Measurements from ENCODE around the gene MTFMT.

MTFMT gene

DNA sequence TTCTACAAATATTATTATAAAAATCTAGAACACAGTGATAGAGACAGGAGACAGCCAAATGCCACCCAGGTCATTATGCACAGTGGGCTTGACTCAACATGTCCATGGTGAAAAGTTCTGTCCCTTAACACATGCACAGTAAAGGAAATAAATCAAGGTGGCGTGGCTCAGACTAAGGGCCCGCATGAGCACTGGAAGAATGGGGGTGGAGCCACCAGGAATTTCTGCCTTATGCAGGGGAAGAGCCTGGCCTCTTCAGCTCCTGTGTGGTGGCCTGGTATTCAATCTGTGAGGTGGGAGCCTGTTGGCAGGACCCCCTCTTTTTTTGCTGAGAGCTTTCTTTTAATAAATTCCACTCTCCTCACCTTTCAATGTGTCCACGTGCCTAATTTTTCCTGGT is 22.6 kb downstream of the MTFMT start:
- Histone ChIP-seq H3K9ac (ENCODE audit: low read depth, low read length) (no peak overlapping the region), H3K36me3 (ENCODE audit: control insufficient read depth, insufficient read depth, low read length) (peaks cover 29% of the 10 kb centered on the region), H3K4me1 (ENCODE audit: control insufficient read depth, insufficient read depth, low read length) (peaks cover 3% of the 10 kb centered on the region; the same call in 1 of the 2 replicates), H3K4me3 (ENCODE audit: low read depth, low read length) (no peak overlapping the region), H3K27me3 (ENCODE audit: control insufficient read depth, insufficient read depth, low read length) (no peaks in the 10 kb centered on the region), H3K9me3 (ENCODE audit: control insufficient read depth, insufficient read depth, low read length) (no peaks in the 10 kb centered on the region; the same call in 1 of the 2 replicates), H3K27ac (ENCODE audit: low read depth, low read length) (no peak overlapping the region)

DNA sequence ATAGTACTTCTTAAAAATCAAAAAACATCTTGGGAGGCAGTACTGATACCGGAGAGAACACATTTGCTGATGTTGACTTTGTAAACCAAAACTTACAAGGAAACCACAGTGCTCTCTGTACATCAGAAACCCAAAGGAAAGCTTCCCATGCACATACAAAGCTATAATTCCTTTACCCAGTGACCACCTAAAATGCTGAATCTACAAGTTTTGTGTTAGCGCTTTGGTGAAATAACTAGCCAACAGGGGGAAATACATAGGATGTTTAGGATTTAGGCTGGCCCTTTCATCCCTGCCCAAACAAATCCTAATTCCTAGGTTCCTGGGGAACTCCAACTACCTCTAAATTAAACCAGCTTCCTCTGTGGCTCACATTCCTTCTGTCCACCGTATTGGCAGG is 24.4 kb downstream of the MTFMT start:
- Histone ChIP-seq H3K36me3 (ENCODE audit: control insufficient read depth, insufficient read depth, low read length) (peaks cover 19% of the 10 kb centered on the region), H3K9me3 (ENCODE audit: control insufficient read depth, insufficient read depth, low read length) (no peaks in the 10 kb centered on the region; the same call in 1 of the 2 replicates), H3K27me3 (ENCODE audit: control insufficient read depth, insufficient read depth, low read length) (no peaks in the 10 kb centered on the region), H3K4me3 (ENCODE audit: low read depth, low read length) (no peak overlapping the region), H3K4me1 (ENCODE audit: control insufficient read depth, insufficient read depth, low read length) (peaks cover 3% of the 10 kb centered on the region; the same call in 1 of the 2 replicates), H3K27ac (ENCODE audit: low read depth, low read length) (no peak overlapping the region), H3K9ac (ENCODE audit: low read depth, low read length) (no peak overlapping the region)

DNA sequence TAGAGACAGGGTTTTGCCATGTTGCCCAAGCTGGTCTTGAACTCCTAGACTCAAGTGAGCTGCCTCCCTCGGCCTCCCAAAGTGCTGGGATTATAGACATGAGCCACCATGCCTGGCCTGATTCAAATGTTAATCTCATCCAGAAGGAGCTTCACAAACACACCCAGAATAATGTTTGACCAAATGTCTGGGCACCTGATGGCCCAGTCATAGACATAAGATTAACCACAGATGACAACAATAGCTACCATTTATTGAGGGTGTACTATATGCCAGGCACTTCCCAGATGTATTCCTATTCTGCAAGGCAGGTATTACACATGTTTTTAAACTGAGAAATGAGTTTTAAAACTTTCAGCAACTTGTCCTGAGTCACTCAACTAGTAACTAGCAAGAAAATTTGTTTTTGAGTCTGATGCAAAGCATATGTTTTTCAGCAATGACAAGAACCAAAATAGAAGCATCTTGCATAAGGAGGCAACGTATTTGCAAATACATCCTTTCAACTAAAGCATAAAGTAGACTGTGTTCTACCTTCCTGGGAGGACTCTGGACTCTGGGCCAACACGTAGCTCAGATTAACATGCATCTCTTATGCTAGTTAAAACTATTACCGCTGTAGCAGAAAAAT is 31.6 kb downstream of the MTFMT start:
- no peak overlapping the region for H3K9ac ChIP-seq (ENCODE audit: low read depth, low read length)
- H3K27me3 ChIP-seq (ENCODE audit: control insufficient read depth, insufficient read depth, low read length): no peaks in the 10 kb centered on the region
- H3K9me3 ChIP-seq (ENCODE audit: control insufficient read depth, insufficient read depth, low read length): no peaks in the 10 kb centered on the region
- H3K4me3 ChIP-seq (ENCODE audit: low read depth, low read length): no peak overlapping the region
- peaks cover 3% of the 10 kb centered on the region for H3K36me3 ChIP-seq (ENCODE audit: control insufficient read depth, insufficient read depth, low read length)
- no peak overlapping the region for H3K27ac ChIP-seq (ENCODE audit: low read depth, low read length)
- no peaks in the 10 kb centered on the region for H3K4me1 ChIP-seq (ENCODE audit: control insufficient read depth, insufficient read depth, low read length)

DNA sequence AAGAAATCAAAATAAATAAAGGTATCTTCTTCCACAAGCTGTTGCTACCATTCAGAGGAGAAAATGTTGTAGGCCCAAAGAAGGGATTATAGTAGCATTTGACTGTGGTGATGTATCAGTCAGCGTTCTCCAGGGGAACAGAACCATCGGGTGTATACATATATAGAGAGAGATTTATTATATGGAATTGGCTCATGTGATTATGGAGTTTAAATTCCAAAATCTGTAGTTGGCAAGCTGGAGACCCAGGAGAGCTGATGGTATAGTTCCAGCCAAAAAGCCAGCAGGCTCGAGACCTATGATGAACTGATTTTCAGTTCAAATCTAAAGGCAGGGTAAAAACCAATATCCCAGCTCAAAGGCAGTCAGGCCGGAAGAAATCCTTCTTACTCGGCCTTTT is 32.4 kb downstream of the MTFMT start:
- Histone ChIP-seq H3K36me3 (ENCODE audit: control insufficient read depth, insufficient read depth, low read length) (peaks cover 3% of the 10 kb centered on the region; the same call in 1 of the 2 replicates), H3K4me3 (ENCODE audit: low read depth, low read length) (no peak overlapping the region), H3K9me3 (ENCODE audit: control insufficient read depth, insufficient read depth, low read length) (no peaks in the 10 kb centered on the region), H3K9ac (ENCODE audit: low read depth, low read length) (no peak overlapping the region), H3K27ac (ENCODE audit: low read depth, low read length) (no peak overlapping the region), H3K27me3 (ENCODE audit: control insufficient read depth, insufficient read depth, low read length) (no peaks in the 10 kb centered on the region), H3K4me1 (ENCODE audit: control insufficient read depth, insufficient read depth, low read length) (no peaks in the 10 kb centered on the region)

- Histone ChIP-seq H3K4me3 (ENCODE audit: low read depth, low read length) (no peak overlapping the region), H3K9ac (ENCODE audit: low read depth, low read length) (no peak overlapping the region), H3K27me3 (ENCODE audit: control insufficient read depth, insufficient read depth, low read length) (no peaks in the 10 kb centered on the region), H3K36me3 (ENCODE audit: control insufficient read depth, insufficient read depth, low read length) (no peaks in the 10 kb centered on the region), H3K9me3 (ENCODE audit: control insufficient read depth, insufficient read depth, low read length) (no peaks in the 10 kb centered on the region), H3K4me1 (ENCODE audit: control insufficient read depth, insufficient read depth, low read length) (peaks cover 7% of the 10 kb centered on the region; the same call in 1 of the 2 replicates), H3K27ac (ENCODE audit: low read depth, low read length) (no peak overlapping the region)
Measured at GRCh38 chr15:64993290-64993689, 36.1 kb downstream of the MTFMT start.

DNA sequence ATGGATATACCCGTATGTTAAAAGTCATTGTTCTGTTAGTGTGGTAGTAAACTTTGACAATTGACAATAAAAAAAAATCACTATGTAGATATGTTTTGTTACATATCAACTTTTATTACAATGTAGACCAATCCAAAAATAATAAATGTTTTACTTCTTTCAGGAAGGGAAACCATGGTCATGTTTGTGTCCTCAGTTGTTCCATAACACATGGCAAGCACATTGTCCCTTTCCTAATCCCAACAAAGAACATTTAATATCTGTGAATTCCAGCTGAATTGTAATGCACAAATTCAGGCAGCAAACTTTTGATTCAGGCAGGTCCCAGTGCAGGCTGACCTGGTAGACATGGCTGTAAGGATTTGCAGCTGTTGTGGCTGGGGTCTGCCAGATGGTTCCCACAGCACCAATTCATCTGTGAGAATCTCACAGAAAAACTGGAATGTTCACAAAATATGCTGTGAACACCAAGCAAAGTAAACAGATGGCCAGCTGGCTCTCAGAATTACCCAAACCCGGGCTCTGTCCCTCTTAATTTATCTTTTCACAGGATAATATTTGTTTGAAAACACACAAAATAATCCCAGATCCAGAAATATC is 37.8 kb downstream of the MTFMT start:
- Histone ChIP-seq H3K9me3 (ENCODE audit: control insufficient read depth, insufficient read depth, low read length) (no peaks in the 10 kb centered on the region), H3K27me3 (ENCODE audit: control insufficient read depth, insufficient read depth, low read length) (no peaks in the 10 kb centered on the region), H3K9ac (ENCODE audit: low read depth, low read length) (no peak overlapping the region), H3K4me1 (ENCODE audit: control insufficient read depth, insufficient read depth, low read length) (peaks cover 7% of the 10 kb centered on the region; the same call in 1 of the 2 replicates), H3K4me3 (ENCODE audit: low read depth, low read length) (no peak overlapping the region), H3K36me3 (ENCODE audit: control insufficient read depth, insufficient read depth, low read length) (peaks cover 6% of the 10 kb centered on the region; the same call in 1 of the 2 replicates), H3K27ac (ENCODE audit: low read depth, low read length) (no peak overlapping the region)

GRCh38 chr15:64990168-64990470 is 39.3 kb downstream of the MTFMT start:
- Histone ChIP-seq H3K27ac (ENCODE audit: low read depth, low read length) (peak overlapping the region; percentile 42), H3K9me3 (ENCODE audit: control insufficient read depth, insufficient read depth, low read length) (no peaks in the 10 kb centered on the region), H3K9ac (ENCODE audit: low read depth, low read length) (peak overlapping the region; percentile 31; the same call in 1 of the 2 replicates), H3K4me3 (ENCODE audit: low read depth, low read length) (peak overlapping the region; percentile 99), H3K36me3 (ENCODE audit: control insufficient read depth, insufficient read depth, low read length) (peaks cover 6% of the 10 kb centered on the region; the same call in 1 of the 2 replicates), H3K4me1 (ENCODE audit: control insufficient read depth, insufficient read depth, low read length) (peaks cover 7% of the 10 kb centered on the region; the same call in 1 of the 2 replicates), H3K27me3 (ENCODE audit: control insufficient read depth, insufficient read depth, low read length) (no peaks in the 10 kb centered on the region)

DNA sequence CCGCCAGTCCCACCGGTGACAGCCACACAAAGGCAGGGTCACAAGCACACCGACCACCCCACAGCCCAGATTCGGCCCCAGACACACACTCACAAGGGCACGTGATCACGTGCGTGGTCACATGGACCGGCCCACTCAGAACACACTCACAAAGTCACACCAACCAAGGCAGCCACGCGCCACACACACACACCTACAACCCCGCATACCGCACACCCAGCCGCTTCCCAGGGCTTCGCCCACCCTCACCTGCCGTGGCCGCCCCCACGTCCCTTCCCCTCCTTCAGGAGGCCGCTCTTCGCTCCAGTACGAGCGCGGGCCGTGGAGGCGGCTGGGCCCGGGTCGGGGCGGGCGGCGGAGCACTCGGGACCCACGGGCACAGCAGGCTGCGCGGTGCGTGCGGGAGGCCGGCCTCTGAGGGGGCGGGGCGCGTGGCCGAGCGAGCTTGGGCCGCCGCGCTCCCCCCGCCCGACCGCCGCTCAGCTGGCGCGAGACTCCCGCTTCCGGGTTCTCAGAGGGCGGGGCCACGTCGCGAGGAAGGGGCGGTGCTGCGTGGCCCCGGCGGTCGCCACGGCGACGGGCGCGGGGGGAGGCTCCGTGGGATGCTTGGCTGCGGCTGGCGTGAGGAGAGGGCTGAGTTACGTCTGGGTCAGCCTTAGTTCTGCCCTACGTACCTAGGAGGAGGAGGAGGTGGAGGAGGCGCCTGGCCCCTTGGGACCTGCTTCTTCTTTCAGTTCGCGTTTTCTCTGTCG is 39.8 kb downstream of the MTFMT start, which contains the start of gene SPG21:
TSS of gene SPG21 (minus strand) at position 499 of the 752 bp plus-strand sequence. CDS start 6,345 bp downstream, outside the sequence.
- Histone ChIP-seq H3K27ac (ENCODE audit: low read depth, low read length) (peak within 1 kb of the TSS; percentile 53), H3K9me3 (ENCODE audit: control insufficient read depth, insufficient read depth, low read length) (no peaks in the 10 kb centered on the region), H3K9ac (ENCODE audit: low read depth, low read length) (peak within 1 kb of the TSS; percentile 57), H3K27me3 (ENCODE audit: control insufficient read depth, insufficient read depth, low read length) (no peaks in the 10 kb centered on the region), H3K4me3 (ENCODE audit: low read depth, low read length) (peak within 1 kb of the TSS; percentile 99), H3K36me3 (ENCODE audit: control insufficient read depth, insufficient read depth, low read length) (peaks cover 6% of the 10 kb centered on the region; the same call in 1 of the 2 replicates), H3K4me1 (ENCODE audit: control insufficient read depth, insufficient read depth, low read length) (peaks cover 7% of the 10 kb centered on the region; the same call in 1 of the 2 replicates)

DNA sequence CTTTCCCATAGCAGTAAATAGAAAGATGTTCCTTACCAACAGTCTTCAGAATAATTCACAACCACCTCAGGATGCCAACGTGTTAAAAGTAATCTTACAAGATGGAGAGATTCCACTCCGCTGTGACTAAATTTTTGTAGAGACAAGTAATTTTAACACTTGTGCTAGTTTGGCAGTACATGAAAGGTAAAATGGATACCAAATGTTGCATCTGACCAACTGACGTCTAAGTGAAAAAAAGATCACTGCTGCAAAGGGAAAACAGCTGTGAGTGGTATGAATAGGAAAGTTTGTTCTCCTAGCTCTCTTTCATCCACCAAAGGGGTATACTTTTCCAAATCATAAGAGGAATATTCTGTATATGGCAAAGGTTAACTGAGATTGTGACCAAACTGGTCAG is 42.3 kb downstream of the MTFMT start:
- H3K9ac ChIP-seq (ENCODE audit: low read depth, low read length): no peak overlapping the region
- H3K4me1 ChIP-seq (ENCODE audit: control insufficient read depth, insufficient read depth, low read length): peaks cover 7% of the 10 kb centered on the region; the same call in 1 of the 2 replicates
- no peaks in the 10 kb centered on the region for H3K9me3 ChIP-seq (ENCODE audit: control insufficient read depth, insufficient read depth, low read length)
- H3K27me3 ChIP-seq (ENCODE audit: control insufficient read depth, insufficient read depth, low read length): no peaks in the 10 kb centered on the region
- no peak overlapping the region for H3K4me3 ChIP-seq (ENCODE audit: low read depth, low read length)
- peaks cover 9% of the 10 kb centered on the region; the same call in 1 of the 2 replicates for H3K36me3 ChIP-seq (ENCODE audit: control insufficient read depth, insufficient read depth, low read length)
- H3K27ac ChIP-seq (ENCODE audit: low read depth, low read length): no peak overlapping the region

- no peak overlapping the region for H3K27ac ChIP-seq (ENCODE audit: low read depth, low read length)
- H3K27me3 ChIP-seq (ENCODE audit: control insufficient read depth, insufficient read depth, low read length): no peaks in the 10 kb centered on the region
- H3K36me3 ChIP-seq (ENCODE audit: control insufficient read depth, insufficient read depth, low read length): peaks cover 9% of the 10 kb centered on the region; the same call in 1 of the 2 replicates
- no peaks in the 10 kb centered on the region for H3K9me3 ChIP-seq (ENCODE audit: control insufficient read depth, insufficient read depth, low read length)
- H3K9ac ChIP-seq (ENCODE audit: low read depth, low read length): no peak overlapping the region
- no peak overlapping the region for H3K4me3 ChIP-seq (ENCODE audit: low read depth, low read length)
- H3K4me1 ChIP-seq (ENCODE audit: control insufficient read depth, insufficient read depth, low read length): peaks cover 4% of the 10 kb centered on the region; the same call in 1 of the 2 replicates
Measured at GRCh38 chr15:64985366-64986033, 43.9 kb downstream of the MTFMT start.

All from HUES48 (cell line).